Psoas muscle (tissue), 8 donors: Measurements from ENCODE around the gene UNK. TPM values are rescaled to one million over a fixed set of nuclear protein-coding genes. Genes with fewer than 3 reads are reported as not detected.

Source experiments
- ATAC-seq, 4 donors: fragments of 200-7000 bp; cut with Tn5 transposase; one replicate each; pipeline ENCODE4 v1.9.1; 2020; ENCODE audit warnings: moderate library complexity in 3 of 4, mild to moderate bottlenecking in 2 of 4
- DNase-seq, 2 donors: peaks; one replicate each; pipeline ENCODE4 v3.0.0-alpha.2; 2020
- H3K27ac ChIP-seq: fragments of 200-600 bp; one replicate; pipeline ENCODE4 v1.8.0; 2022
- H3K27me3 ChIP-seq, 3 donors: fragments of 200-600 bp in 1 of 3; one replicate each; pipeline versions ENCODE4 v1.6.1 to v1.8.0; 2013 to 2022; ENCODE audit warnings: low read length in 2 of 3, mild to moderate bottlenecking in 2 of 3, moderate library complexity in 1 of 3; ENCODE audit not compliant: insufficient read depth in 3 of 3
- H3K36me3 ChIP-seq, 2 donors: fragments of 200-600 bp in 1 of 2; one replicate each; pipeline versions ENCODE4 v1.6.1 to v1.8.0; 2013 to 2022; ENCODE audit warnings: low read depth in 1 of 2, mild to moderate bottlenecking in 1 of 2, moderate library complexity in 1 of 2; ENCODE audit not compliant: insufficient read depth in 1 of 2
- H3K4me1 ChIP-seq: fragments of 200-600 bp; one replicate; pipeline ENCODE4 v1.8.0; 2022
- H3K4me3 ChIP-seq: fragments of 200-600 bp; one replicate; pipeline ENCODE4 v1.8.0; 2022; ENCODE audit warnings: mild to moderate bottlenecking
- H3K9me3 ChIP-seq: fragments of 200-600 bp; one replicate; pipeline ENCODE4 v1.8.0; 2022
- WGBS, 3 donors: extraction: QIAGEN DNeasy Blood & Tissue Kit; methylation state at CpG; one replicate each; pipeline versions ENCODE4 v1.1.6 to v1.1.7; 2013; 5-methylcytosine and 5-hydroxymethylcytosine counted together
- intact Hi-C, 2 donors: fragments of 100-400 bp; cut with DNase I; formaldehyde crosslinking; loops; one replicate each; pipeline versions ENCODE4 v1.11.0 to v1.14.2; 2022
- polyA plus RNA-seq, 3 donors: library from polyadenylated mRNA; stranded (reverse); fragments of 200-250 nt; gene quantifications; one replicate each; pipeline ENCODE4 v1.2.3, GENCODE V29; 2013
- total RNA-seq, 4 donors: library from RNA; stranded (reverse); fragmentation: NEBNext Ultra II Directional in 2 of 4; extraction: Animal tissue kit (Norgen Biotek cat#: 25700) in 2 of 4; gene quantifications; one replicate each; pipeline versions ENCODE4 v1.2.1 to v1.2.4, GENCODE V29; 2021 to 2023
- TF ChIP-seq, protein P1 (sequence below): fragments of 200-600 bp; IDR thresholded peaks from one replicate; pipeline ENCODE4 v1.8.0; 2022; ENCODE audit warnings: antibody characterized with exemption
- donor health status: healthy with polysubstance abuse.
- donor health status: DM: no; HTN: no; CAD: no; lungs with moderate emphysema.
- donor health status: Bipolar disorder and iron deficiency.
- donor health status: healthy.
- donor health status: DM: yes; HTN: yes; CAD: no.
- donor health status: DM: no; HTN: no; CAD: no.
- donor health status: DM: no; HTN: no; CAD: no.
- donor health status: DM: yes; HTN: yes; CAD: no.

The UNK gene
- total and polyA plus RNA-seq, 7 donors = 6.9 to 13.7 (median 8.2) TPM

DNA sequence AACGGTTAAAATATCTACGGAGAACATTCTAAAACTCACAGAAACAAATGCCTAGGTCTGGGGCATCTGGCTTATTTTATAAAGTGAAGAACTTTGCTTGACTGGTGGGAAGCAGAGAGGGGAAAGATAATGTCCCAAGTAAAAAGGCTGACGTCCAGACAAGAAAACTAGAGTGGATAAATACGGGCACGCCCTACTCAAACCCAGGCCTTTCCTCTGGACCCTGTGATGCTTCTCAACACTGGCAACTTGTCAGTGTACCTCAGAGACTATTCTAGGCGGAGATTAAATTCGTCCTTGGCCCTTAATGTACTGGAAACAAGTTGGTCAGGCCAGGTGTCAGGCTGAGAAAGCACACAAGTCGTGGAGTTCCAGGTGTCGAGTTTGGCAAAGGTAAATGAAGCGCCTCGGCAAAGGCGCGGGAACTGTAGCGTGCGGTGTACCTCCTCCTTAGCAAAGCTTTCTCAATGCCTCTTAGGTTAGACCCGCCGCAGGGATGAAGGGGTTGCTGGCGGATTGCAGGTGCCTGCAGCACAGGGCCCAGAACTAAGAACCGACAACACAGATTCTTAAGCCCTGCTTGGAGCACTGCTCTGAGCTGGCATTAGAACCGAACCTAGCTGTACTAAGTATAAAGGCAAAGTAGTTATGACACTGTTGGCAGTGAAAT is 668 bp upstream of the UNK start:
- peak overlapping the region; percentile 75 for H3K4me3 ChIP-seq
- WGBS, 3 donors = 35 to 46% (median 38%) methylated on average over 20 of the region's 20 CpGs
- H3K27me3 ChIP-seq = no peaks in the 10 kb centered on the region
- TF ChIP-seq, protein P1, sequence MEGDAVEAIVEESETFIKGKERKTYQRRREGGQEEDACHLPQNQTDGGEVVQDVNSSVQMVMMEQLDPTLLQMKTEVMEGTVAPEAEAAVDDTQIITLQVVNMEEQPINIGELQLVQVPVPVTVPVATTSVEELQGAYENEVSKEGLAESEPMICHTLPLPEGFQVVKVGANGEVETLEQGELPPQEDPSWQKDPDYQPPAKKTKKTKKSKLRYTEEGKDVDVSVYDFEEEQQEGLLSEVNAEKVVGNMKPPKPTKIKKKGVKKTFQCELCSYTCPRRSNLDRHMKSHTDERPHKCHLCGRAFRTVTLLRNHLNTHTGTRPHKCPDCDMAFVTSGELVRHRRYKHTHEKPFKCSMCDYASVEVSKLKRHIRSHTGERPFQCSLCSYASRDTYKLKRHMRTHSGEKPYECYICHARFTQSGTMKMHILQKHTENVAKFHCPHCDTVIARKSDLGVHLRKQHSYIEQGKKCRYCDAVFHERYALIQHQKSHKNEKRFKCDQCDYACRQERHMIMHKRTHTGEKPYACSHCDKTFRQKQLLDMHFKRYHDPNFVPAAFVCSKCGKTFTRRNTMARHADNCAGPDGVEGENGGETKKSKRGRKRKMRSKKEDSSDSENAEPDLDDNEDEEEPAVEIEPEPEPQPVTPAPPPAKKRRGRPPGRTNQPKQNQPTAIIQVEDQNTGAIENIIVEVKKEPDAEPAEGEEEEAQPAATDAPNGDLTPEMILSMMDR = no peak
- peaks cover 28% of the 10 kb centered on the region for H3K4me1 ChIP-seq
- peak in 1 of 2 donors; percentile 64 for DNase-seq
- peak; percentile 0 to 10 (median 4) for ATAC-seq
- peaks cover 0 to 2% of the 10 kb centered on the region in 2 donors for H3K36me3 ChIP-seq
- intact Hi-C loops = no loop called here
- peak overlapping the region; percentile 96 for H3K27ac ChIP-seq
- no peaks in the 10 kb centered on the region for H3K9me3 ChIP-seq

DNA sequence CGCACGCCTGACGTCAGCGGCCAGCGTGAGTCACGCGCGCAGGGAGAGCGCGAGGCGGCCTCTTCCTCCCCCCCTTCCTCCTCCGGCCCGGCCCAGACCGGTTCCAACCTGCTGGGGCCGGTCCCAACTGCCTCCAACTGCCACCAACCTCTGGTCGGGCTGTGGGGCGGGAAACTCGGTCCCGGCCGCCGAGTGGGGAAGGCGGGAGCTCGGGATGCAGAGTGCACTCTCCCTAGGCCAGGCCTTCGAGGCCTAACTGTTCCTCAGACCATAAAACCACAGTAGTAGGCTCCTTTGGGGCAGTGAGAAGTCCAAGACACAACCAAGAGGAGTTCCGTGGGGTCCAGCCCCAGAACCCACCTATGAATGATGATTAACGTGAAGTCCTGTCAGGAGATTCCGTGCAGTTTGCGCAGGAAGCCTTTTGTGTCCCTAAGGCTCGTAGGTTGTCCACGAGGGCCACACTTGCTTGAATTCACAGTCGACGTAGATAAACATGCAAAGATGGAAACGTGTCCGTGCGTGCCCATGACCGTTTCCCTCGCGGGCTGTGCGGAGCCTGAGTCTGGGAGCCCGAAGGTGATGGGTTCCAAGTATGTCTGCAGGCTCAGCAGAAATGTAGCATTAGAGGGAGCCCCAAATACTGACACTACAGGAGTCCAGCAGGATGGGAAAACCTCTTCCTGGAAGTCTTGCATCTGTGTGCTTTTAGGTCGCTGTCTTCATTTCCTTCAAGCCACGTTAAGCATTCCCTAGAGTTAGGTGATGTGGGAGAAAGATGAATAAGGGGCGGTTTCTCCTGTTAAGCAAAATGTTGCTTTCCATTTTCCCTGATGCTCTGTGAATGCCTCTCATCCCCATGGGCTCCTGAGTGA is 647 bp downstream of the UNK start:
- peaks cover 28% of the 10 kb centered on the region for H3K4me1 ChIP-seq
- H3K36me3 ChIP-seq = no peaks in the 10 kb centered on the region
- ATAC-seq (peak; percentile 88 to 93 (median 90)), DNase-seq (peak; percentile 89 to 97)
- H3K9me3 ChIP-seq = no peaks in the 10 kb centered on the region
- intact Hi-C loops = loop anchor here (5.0 kb wide), 2 partner anchors 42 to 62 kb away; no protein-coding TSS in a partner anchor
- H3K27me3 ChIP-seq = no peaks in the 10 kb centered on the region
- H3K4me3 ChIP-seq = peak overlapping the region; percentile 75
- H3K27ac ChIP-seq = peak overlapping the region; percentile 96
- TF ChIP-seq, protein P1 = no peak
- WGBS, 3 donors = 3 to 4% (median 3%) methylated on average over 28 to 43 of the region's 43 CpGs

DNA sequence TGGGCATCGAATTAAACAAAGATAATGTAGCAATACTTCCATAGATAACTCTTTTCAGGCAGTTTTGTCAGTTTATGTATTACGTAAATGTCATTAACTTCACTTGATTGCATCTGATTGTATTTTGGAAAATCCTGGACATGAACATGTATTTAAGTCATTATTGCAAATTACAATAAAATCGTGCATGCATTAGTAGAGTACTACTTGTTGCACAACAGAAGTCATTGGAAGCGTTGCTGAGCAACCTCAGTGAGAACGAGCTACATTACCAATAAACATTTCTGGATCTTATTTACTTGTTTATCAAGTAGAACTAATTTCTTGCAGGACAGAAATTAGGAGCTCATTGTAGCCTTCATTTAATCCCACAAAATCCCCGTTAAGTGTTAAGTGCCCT is 6.6 kb downstream of the UNK start:
- Histone ChIP-seq H3K9me3 (no peaks in the 10 kb centered on the region), H3K36me3 (peaks cover 4 to 25% of the 10 kb centered on the region in 2 donors), H3K4me1 (peaks cover 7% of the 10 kb centered on the region), H3K27ac (no peak overlapping the region), H3K27me3 (no peaks in the 10 kb centered on the region), H3K4me3 (no peak overlapping the region)
- TF ChIP-seq, protein P1 = no peak
- WGBS, 3 donors = 87 to 90% (median 88%) methylated on average over 6 of the region's 6 CpGs
- intact Hi-C loops = no loop called here
- ATAC-seq (no peak), DNase-seq (no peak)

DNA sequence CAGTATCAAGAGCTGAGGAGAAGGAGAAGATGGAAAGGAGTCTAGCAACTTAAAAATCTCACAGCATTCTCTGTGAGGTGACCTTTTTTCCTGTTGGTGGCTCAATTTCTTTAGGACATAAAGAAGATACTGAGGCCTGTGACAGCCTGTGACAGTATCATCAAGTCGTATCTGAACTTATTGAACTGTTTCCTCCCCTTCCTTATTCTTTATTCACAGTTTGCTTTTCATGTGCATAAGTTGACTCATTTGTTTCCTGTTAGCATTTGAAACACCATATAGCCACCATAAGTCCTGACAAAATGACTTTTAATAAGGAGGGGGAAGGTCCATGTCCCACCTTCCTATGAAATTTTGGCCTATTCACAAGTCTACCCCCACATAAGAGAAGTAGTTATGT is 8.9 kb downstream of the UNK start:
- Histone ChIP-seq H3K36me3 (peaks cover 4 to 38% of the 10 kb centered on the region in 2 donors), H3K4me1 (no peaks in the 10 kb centered on the region), H3K27ac (no peak overlapping the region), H3K9me3 (no peaks in the 10 kb centered on the region), H3K4me3 (no peak overlapping the region), H3K27me3 (no peaks in the 10 kb centered on the region)
- intact Hi-C loops = no loop called here
- TF ChIP-seq, protein P1 = no peak
- ATAC-seq (no peak), DNase-seq (no peak)
- 71 to 83% (median 81%) methylated on average over 1 of the region's 1 CpG for WGBS, 3 donors
